ENCODE measurements around the gene KSR1. TPM values are rescaled to one million over a fixed set of nuclear protein-coding genes. Genes with fewer than 3 reads are reported as not detected.
"Not testable (repeated sequence)": the region's sequence is repeated elsewhere in the genome, so short reads cannot be mapped to it uniquely, and the experiment has no call there.

Gene KSR1
- total RNA-seq, 2 donors from 2014 or later = 11.5 to 23.7 TPM

- no peaks in the 10 kb centered on the region for H3K27me3 ChIP-seq (replicated peaks; ENCODE audit: insufficient read depth)
- intact Hi-C loops (cut with DNase I) = no loop called here
- 75% methylated on average over 2 of the region's 3 CpGs for WGBS
These were observed 30.3 kb upstream of the KSR1 start for GRCh38 chr17:27425991-27426390.

GRCh38 chr17:27426471-27426870 is 29.8 kb upstream of the KSR1 start:
- H3K27me3 ChIP-seq (replicated peaks; ENCODE audit: insufficient read depth); H3K9me3 ChIP-seq; DNase-seq (ENCODE audit: low spot score); H3K4me1 ChIP-seq (replicated peaks); H3K27ac ChIP-seq; H3K36me3 ChIP-seq; intact Hi-C loops (cut with DNase I); H3K4me3 ChIP-seq: not testable (repeated sequence)
- 100% methylated on average over 1 of the region's 3 CpGs for WGBS

More at GRCh38 chr17:27425991-27426390, 30.3 kb upstream of the KSR1 start:
- H3K4me1 ChIP-seq (replicated peaks) = no peaks in the 10 kb centered on the region
- no peaks in the 10 kb centered on the region for H3K9me3 ChIP-seq
- H3K4me3 ChIP-seq = no peak overlapping the region
- H3K27ac ChIP-seq = no peak overlapping the region
- no peak for DNase-seq (ENCODE audit: low spot score)
- no peak for TF ChIP-seq POLR2A (IDR thresholded peaks at IDR 0.05)
- no peak for TF ChIP-seq POLR2AphosphoS5 (IDR thresholded peaks at IDR 0.05)
- TF ChIP-seq CTCF (IDR thresholded peaks at IDR 0.05) = no peak
- H3K36me3 ChIP-seq = no peaks in the 10 kb centered on the region

GRCh38 chr17:27427166-27427862 is 28.9 kb upstream of the KSR1 start:
- H3K27me3 ChIP-seq (replicated peaks; ENCODE audit: insufficient read depth); DNase-seq (ENCODE audit: low spot score); H3K9me3 ChIP-seq; H3K36me3 ChIP-seq; H3K4me3 ChIP-seq; H3K4me1 ChIP-seq (replicated peaks); H3K27ac ChIP-seq; intact Hi-C loops (cut with DNase I): not testable (repeated sequence)
- 86% methylated on average over 5 of the region's 5 CpGs for WGBS

GRCh38 chr17:27428781-27429505 is 27.3 kb upstream of the KSR1 start:
- intact Hi-C loops (cut with DNase I) = no loop called here
- DNase-seq (ENCODE audit: low spot score) = no peak
- Histone ChIP-seq H3K9me3 (no peaks in the 10 kb centered on the region), H3K36me3 (no peaks in the 10 kb centered on the region), H3K27me3 (replicated peaks; ENCODE audit: insufficient read depth) (no peaks in the 10 kb centered on the region), H3K4me1 (replicated peaks) (no peaks in the 10 kb centered on the region), H3K4me3 (no peak overlapping the region), H3K27ac (no peak overlapping the region)
- 96% methylated on average over 9 of the region's 9 CpGs for WGBS
- TF ChIP-seq CTCF (IDR thresholded peaks at IDR 0.05) (no peak), POLR2AphosphoS5 (IDR thresholded peaks at IDR 0.05) (no peak), POLR2A (IDR thresholded peaks at IDR 0.05) (no peak)

- H3K27ac ChIP-seq = no peak overlapping the region
- TF ChIP-seq POLR2AphosphoS5 (IDR thresholded peaks at IDR 0.05) (no peak), CTCF (IDR thresholded peaks at IDR 0.05) (no peak)
- intact Hi-C loops (cut with DNase I) = no loop called here
- no peaks in the 10 kb centered on the region for H3K27me3 ChIP-seq (replicated peaks; ENCODE audit: insufficient read depth)
- no peaks in the 10 kb centered on the region for H3K9me3 ChIP-seq
- no peak overlapping the region for H3K4me3 ChIP-seq
- DNase-seq (ENCODE audit: low spot score) = no peak
- 95% methylated on average over 19 of the region's 21 CpGs for WGBS
- no peaks in the 10 kb centered on the region for H3K4me1 ChIP-seq (replicated peaks)
- H3K36me3 ChIP-seq = no peaks in the 10 kb centered on the region
These were observed 26.4 kb upstream of the KSR1 start for GRCh38 chr17:27429666-27430382.
